ENCODE measurements around the gene STK24. TPM values are rescaled to one million over a fixed set of nuclear protein-coding genes. Genes with fewer than 3 reads are reported as not detected.

Gene STK24
- total RNA-seq, 4 donors from 2014 or later = 55.3 to 96.3 (median 83.9) TPM

DNA sequence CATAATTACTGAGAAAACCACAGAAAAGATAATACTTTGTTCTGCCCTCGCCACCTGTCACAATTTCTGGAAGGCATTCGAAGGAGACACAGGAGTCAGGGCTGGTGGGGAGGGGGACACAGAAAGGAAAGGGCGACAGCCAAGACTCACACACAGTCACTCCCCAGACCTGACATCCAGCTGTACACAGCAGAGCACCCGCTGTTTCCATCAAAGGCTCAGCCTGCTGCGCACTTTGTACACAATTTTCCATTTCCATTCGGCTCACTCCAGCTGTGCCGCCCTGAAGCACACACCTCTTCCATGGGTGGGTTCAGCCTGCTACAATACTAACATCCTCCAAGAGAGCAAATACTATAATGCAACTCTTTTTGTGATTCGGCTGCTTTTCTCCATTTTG is 38.0 kb downstream of the STK24 start:
- ATAC-seq (ENCODE audit: low FRiP score) (no peak), DNase-seq (ENCODE audit: low spot score) (no peak)
- TF ChIP-seq, protein P1, sequence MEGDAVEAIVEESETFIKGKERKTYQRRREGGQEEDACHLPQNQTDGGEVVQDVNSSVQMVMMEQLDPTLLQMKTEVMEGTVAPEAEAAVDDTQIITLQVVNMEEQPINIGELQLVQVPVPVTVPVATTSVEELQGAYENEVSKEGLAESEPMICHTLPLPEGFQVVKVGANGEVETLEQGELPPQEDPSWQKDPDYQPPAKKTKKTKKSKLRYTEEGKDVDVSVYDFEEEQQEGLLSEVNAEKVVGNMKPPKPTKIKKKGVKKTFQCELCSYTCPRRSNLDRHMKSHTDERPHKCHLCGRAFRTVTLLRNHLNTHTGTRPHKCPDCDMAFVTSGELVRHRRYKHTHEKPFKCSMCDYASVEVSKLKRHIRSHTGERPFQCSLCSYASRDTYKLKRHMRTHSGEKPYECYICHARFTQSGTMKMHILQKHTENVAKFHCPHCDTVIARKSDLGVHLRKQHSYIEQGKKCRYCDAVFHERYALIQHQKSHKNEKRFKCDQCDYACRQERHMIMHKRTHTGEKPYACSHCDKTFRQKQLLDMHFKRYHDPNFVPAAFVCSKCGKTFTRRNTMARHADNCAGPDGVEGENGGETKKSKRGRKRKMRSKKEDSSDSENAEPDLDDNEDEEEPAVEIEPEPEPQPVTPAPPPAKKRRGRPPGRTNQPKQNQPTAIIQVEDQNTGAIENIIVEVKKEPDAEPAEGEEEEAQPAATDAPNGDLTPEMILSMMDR (IDR thresholded peaks at IDR 0.05) = no peak

DNA sequence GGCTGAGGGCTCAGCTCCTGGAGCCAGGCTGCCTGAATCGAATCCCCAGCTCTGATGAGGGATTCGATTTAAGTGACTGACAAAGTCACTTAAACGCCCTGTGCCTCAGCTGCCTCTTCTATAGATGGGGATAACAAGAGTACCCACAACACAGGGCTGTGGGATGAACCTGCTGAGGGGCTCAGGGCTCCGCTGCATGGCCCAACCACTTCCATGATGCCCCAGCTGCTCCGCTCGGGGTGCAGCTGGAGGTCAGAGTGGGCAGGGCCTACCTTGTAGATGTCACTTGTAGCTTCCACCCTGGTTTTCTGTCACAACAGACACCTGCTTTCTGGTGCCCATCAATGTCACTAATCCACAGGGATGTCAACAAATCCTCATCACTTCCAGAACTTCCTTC is 39.2 kb downstream of the STK24 start:
- no peak for ATAC-seq (ENCODE audit: low FRiP score)
- TF ChIP-seq, protein P1 (IDR thresholded peaks at IDR 0.05) = no peak
- DNase-seq (ENCODE audit: low spot score) = no peak

DNA sequence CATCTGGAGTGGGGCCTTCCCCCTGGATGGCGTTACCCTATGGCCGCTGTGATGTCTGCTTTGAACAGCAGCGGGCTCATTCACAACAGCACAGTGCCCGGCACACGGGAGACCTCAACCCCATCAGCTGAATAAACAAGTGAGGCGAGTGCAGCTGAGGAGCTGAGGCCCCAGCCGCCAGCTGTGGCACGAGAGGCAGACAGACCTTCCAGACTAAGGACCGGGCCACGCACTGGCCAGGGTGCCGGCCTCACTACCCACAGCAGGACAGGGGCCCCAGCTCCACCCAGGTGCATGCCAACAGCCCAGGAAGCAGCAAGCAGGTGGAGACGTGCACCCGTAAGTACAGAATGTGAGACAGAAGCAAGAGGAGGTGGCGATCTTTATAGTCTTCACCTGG is 39.6 kb downstream of the STK24 start:
- TF ChIP-seq, protein P1 (IDR thresholded peaks at IDR 0.05) = no peak
- DNase-seq (ENCODE audit: low spot score) (no peak), ATAC-seq (ENCODE audit: low FRiP score) (no peak)

DNA sequence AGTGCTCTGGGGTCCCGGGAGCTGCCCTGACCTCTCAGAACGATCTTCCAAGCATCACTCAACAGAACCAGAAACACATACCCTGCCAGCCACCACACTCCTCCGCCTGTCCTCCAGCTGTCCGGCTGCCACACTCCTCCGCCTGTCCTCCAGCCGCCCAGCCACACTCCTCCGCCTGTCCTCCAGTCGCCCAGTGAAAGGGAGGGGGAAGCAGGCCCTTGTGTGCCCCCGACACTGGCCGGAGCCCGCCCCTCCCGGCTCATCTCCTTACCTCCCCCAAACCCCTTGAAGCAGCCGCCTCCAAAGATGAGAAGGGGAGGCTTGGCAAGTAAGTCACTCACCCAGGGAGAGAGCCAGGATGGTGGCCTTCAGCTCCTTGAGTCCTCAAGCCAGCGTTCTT is 40.2 kb downstream of the STK24 start:
- ATAC-seq (ENCODE audit: low FRiP score) = no peak
- TF ChIP-seq, protein P1 (IDR thresholded peaks at IDR 0.05) = no peak
- no peak for DNase-seq (ENCODE audit: low spot score)

DNA sequence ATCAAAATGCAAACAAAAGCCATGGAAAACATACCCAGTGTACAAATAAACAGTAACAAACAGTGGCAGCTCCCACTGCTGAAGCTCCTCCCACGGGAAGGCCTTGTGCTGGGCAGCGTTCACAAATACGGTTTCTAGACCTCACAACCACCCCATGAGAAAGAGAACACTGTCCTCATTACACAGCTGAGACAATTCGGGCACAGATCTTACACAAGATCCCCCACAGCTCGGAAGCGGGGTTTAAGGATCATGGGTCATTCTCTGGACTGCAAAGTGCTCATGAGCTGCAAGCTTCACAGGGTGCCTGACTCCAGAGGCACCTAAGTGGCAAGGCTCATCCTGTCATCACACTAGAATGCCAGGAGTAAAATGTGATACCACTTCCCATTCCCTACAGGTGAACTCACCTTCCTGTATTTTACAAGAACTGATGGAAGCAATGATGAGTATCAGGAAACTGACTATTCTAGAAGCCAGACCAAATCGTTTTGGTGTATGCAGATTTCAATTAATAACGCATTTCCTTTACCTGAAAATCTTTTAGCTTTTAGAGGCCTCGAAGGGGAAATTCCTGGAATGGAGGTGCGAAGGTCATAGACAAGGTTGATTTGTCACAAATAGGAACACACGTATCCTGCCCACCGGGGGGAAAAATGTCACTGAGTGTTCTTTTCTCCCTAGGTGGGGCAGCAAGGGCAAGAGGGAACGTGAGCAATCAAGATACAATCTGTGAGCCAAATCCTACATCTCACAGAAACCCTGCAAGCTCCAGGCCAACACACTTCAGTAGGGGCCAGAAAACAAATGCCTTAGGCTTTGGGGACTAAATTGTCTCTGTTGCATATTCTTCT is 41.2 kb downstream of the STK24 start:
- DNase-seq (ENCODE audit: low spot score) (no peak), ATAC-seq (ENCODE audit: low FRiP score) (no peak)
- TF ChIP-seq, protein P1 (IDR thresholded peaks at IDR 0.05) = no peak

DNA sequence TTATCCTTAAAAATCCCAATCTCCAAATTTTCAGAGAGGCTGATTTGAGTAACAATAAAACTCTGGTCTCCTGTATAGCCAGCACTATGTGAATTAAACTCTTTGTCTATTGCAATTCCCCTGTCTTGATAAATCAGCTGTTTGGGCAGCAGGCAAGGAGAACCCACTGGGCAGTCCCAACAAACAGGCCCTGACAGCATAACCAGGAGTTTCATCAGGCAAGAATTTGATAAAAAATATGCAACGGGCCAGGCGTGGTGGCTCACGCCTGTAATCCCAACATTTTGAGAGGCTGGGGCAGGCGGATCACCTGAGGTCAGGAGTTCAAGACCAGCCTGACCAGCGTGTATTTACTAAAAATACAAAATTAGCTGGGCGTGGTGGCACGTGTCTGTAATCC is 42.1 kb downstream of the STK24 start:
- DNase-seq (ENCODE audit: low spot score) (no peak), ATAC-seq (ENCODE audit: low FRiP score) (no peak)
- TF ChIP-seq, protein P1 (IDR thresholded peaks at IDR 0.05) = no peak

DNA sequence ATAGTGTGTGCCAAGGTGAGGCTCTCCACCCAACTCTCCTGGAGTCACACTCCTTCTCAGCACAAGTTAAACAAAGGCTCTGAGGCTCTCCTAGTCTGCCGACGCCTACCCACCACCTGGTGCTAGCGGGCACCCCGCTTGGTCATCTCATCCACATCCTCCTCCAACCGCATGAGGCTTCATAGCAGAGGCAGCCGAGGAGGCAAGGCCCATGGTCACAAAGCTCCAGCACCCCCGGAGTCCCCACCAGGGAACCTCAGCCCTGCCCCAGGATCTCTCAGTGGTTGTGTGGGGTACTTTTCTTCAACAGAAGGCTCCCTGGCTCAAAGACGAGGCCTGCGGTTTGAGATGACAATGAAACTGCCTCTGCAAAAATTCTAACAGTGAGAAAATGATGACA is 43.0 kb downstream of the STK24 start:
- DNase-seq (ENCODE audit: low spot score) (no peak), ATAC-seq (ENCODE audit: low FRiP score) (no peak)
- TF ChIP-seq, protein P1 (IDR thresholded peaks at IDR 0.05) = no peak
